ENCODE data around the gene KCND3.

GRCh38 chr1:111746614-111746999 lies 242.9 kb downstream of the KCND3 start:
- TF ChIP-seq CTCF (optimal IDR thresholded peaks at IDR 0.05 in 1 of 3, IDR thresholded peaks at IDR 0.05 in 1 of 3, conservative IDR thresholded peaks at IDR 0.05 in 1 of 3; ENCODE audit: extremely low read depth in 1 of 3, insufficient read depth in 2 of 3, low read length in 3 of 3) (peak in 1 of 3 experiments; percentile 30), EZH2 (IDR thresholded peaks at IDR 0.05; ENCODE audit: low read length) (no peak)

Data from keratinocyte (primary cell).